ENCODE results near the gene TUBA4B. TPM values are rescaled to one million over a fixed set of nuclear protein-coding genes. Genes with fewer than 3 reads are reported as not detected.
A peak's percentile ranks its signal among the peaks of the same experiment; 100 is the strongest.

The TUBA4B gene
- total RNA-seq, 4 donors from 2014 or later, result 0.43 to 0.83 TPM; not detected in 2

DNA sequence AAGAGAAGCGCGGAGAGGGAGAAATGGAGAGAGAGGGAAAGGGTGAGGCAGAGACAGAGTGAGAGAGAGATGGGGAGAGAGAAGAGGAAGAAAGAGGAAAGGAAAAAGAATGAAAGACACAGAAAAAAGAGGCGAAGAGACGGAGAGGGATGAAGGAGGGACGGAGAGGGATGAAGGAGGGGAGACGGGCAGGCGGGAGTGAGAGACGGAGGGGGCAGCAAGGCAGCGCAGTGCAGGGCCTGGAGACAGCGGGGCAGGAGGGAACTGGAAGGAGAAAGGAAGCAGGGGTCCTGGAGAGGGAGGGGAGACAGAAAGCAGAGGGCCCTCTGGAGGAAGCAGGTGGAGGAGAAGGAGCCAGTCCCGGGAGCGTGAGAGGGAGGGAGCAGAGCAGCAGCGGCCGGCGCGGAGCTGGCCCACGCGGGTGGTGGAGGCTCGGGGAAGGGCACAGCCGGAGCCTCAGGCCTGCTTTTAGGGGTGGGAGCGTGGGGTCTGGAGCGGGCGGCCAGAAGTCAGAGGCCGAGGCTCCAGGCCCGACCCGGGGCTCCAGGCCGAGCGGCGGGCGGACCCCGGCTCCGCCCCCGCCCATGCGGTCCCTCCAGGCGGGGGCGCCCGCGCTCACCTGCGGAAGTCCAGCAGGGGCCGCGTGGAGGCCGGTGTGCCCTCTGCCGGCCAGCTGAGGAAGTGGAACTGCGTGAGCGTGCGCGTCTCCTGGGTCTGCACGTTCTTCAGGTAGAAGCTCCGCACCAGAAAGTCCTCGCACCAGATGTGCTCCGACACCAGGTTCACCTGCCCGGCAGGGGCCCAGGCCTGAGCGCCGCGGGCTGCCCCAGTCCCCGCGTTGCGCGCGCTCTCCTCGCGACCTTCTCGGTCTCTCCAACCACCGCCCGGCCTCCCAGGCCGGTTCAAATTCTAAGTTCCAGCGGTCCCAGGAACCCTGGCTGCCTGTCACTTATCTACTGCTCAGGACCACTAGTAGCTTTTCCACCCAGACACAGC lies 41.6 kb downstream of the TUBA4B start:
- intact Hi-C loops (cut with DNase I; ENCODE audit: low total_unique reads), result loop anchor here (5.0 kb wide), 1 partner anchor 132 kb away; the partner anchor contains the start of gene NHEJ1

DNA sequence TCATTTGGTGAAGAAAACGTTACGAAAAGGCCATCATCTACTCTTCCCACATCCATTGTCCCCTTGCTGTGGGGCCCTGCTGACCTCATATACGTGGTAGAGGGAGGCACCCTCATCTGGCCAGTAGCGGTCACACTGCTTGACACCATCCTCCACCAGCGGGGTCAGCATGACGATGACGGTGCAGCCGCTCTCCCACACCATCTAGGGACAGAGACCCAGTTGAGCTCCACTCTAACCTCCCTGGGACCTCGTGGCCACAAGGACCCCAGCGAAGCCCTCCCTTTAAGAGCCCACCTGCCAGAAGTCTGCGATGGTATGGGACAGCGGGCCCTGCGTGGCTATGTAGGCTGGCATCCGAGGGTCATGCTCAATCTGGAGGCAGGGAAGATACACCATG lies 43.1 kb downstream of the TUBA4B start:
- no peaks in the 10 kb centered on the region for H3K9me3 ChIP-seq
- TF ChIP-seq, protein P1, sequence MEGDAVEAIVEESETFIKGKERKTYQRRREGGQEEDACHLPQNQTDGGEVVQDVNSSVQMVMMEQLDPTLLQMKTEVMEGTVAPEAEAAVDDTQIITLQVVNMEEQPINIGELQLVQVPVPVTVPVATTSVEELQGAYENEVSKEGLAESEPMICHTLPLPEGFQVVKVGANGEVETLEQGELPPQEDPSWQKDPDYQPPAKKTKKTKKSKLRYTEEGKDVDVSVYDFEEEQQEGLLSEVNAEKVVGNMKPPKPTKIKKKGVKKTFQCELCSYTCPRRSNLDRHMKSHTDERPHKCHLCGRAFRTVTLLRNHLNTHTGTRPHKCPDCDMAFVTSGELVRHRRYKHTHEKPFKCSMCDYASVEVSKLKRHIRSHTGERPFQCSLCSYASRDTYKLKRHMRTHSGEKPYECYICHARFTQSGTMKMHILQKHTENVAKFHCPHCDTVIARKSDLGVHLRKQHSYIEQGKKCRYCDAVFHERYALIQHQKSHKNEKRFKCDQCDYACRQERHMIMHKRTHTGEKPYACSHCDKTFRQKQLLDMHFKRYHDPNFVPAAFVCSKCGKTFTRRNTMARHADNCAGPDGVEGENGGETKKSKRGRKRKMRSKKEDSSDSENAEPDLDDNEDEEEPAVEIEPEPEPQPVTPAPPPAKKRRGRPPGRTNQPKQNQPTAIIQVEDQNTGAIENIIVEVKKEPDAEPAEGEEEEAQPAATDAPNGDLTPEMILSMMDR (IDR thresholded peaks at IDR 0.05), result no peak
- TF ChIP-seq POLR2A (IDR thresholded peaks at IDR 0.05), result no peak
- H3K27ac ChIP-seq, result no peak overlapping the region
- DNase-seq, result no peak
- no peaks in the 10 kb centered on the region for H3K36me3 ChIP-seq
- intact Hi-C loops (cut with DNase I; ENCODE audit: low total_unique reads), result loop anchor here (5.0 kb wide), 1 partner anchor 134 kb away; the partner anchor contains the start of gene NHEJ1
- no peak overlapping the region for H3K4me3 ChIP-seq
- H3K4me1 ChIP-seq, result no peaks in the 10 kb centered on the region
- no peaks in the 10 kb centered on the region for H3K27me3 ChIP-seq

More for the DNA sequence above, 41.6 kb downstream of the TUBA4B start:
- peak; percentile 82 to 88 for DNase-seq
- Histone ChIP-seq H3K27me3 (no peaks in the 10 kb centered on the region), H3K4me3 (peak overlapping the region; percentile 39 to 48), H3K36me3 (no peaks in the 10 kb centered on the region), H3K9me3 (no peaks in the 10 kb centered on the region), H3K4me1 (peaks cover 4% of the 10 kb centered on the region in 2 donors), H3K27ac (peak overlapping the region; percentile 94 to 97)
- TF ChIP-seq POLR2A (IDR thresholded peaks at IDR 0.05), result peak; percentile 31 to 75
- TF ChIP-seq, protein P1 (IDR thresholded peaks at IDR 0.05), result peak; percentile 95 to 100 (median 100)

DNA sequence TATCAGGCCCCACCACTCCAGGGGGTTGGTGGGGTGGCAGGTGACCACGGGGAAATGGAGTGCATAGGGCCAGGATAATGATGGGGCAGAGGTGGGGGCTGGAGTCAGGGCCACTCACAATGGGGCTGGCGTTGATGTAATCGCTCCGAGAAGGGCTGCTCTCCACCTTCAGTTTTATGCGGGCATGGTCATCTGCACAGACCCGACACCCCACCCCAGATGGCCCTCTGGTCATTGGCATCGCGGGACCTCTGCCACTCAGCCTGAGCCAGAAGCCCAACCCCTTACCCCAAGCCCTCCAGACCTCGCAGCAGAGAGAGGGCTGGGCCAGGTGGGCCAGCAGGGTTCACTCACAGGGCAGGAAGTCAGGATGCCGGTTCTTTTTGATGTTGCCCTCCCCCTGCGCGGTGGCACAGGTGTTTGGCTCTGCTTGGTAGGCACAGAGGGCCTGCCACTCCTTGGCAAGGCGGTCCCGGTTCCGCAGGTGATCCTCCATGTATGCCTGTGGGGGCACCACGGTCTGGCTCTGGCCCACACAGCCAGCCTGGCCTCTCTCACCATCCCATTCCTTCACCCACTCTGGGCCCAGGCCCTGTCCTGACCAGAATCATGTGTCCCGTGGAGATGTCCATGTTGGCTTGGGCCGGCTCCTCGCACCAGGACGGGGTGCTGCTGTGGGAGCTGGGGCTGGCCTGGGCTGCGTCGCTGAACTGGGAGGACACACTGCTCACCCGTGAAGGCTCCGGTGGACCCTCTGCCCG lies 43.8 kb downstream of the TUBA4B start:
- no peak for DNase-seq
- no peaks in the 10 kb centered on the region for H3K4me1 ChIP-seq
- H3K4me3 ChIP-seq, result no peak overlapping the region
- TF ChIP-seq, protein P1 (IDR thresholded peaks at IDR 0.05), result no peak
- intact Hi-C loops (cut with DNase I; ENCODE audit: low total_unique reads), result loop anchor here (5.0 kb wide), 1 partner anchor 135 kb away; the partner anchor contains the start of gene NHEJ1
- H3K27ac ChIP-seq, result no peak overlapping the region
- H3K9me3 ChIP-seq, result no peaks in the 10 kb centered on the region
- no peaks in the 10 kb centered on the region for H3K36me3 ChIP-seq
- no peaks in the 10 kb centered on the region for H3K27me3 ChIP-seq

DNA sequence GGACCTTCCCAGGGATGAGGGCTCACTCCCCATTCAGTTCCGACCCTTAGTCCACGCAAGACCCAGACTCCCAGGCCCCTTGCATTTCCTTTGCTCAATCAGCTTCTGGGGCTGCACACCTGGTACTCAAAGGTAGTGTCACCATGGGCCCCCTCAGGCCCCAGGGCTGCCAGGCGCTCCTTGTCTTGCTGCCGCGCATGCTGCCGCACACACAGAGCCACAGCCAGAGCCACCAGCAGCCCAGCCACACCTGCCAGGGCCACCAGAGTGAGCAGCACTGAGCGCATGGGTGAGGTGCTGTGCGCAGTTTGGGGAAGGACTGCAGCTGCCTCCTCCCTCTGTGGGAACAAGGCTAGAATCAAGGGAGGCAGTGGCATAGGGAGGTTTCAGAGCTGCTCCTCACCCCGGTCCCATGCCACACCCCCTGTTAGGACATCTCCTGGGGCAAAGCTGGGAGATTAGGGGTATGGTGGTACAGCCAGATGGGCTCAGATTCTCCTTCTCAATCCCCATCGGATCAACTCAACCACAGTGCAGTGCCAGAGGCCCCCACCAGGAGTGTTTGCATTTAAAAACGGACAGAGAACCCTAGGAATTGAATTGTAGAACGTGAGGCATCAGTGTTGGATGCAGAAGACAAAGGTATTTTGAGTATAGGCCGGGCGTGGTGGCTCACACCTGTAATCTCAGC lies 44.9 kb downstream of the TUBA4B start:
- intact Hi-C loops (cut with DNase I; ENCODE audit: low total_unique reads), result loop anchor here (5.0 kb wide), 1 partner anchor 136 kb away; the partner anchor contains the start of gene NHEJ1
- no peak for TF ChIP-seq POLR2A (IDR thresholded peaks at IDR 0.05)
- TF ChIP-seq, protein P1 (IDR thresholded peaks at IDR 0.05), result no peak

More for the DNA sequence above, 44.9 kb downstream of the TUBA4B start:
- Histone ChIP-seq H3K4me1 (no peaks in the 10 kb centered on the region), H3K9me3 (no peaks in the 10 kb centered on the region), H3K27me3 (no peaks in the 10 kb centered on the region), H3K27ac (no peak overlapping the region), H3K36me3 (no peaks in the 10 kb centered on the region), H3K4me3 (no peak overlapping the region)
- no peak for DNase-seq
